ENCODE measurements around the gene DLG2.

Gene DLG2

DNA sequence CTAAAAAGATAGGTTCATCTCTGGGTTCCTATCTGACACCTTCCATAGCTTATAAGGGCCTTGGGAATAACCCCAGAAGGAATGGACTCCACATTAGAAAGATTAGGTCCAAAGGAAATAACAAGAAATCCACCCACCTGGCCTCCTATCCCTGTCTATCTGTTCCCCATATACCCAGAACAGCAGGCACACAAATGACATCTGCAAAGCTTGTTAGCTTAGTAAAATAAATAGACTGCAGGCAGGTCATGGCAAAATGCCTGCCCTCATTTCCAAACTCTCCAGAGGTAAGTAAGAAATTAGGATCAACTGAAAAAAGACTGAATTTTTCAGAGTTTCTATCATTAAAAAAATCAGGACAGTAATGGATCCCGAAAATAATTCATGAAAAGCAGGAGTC, 489.5 kb downstream of the DLG2 start:
- TF ChIP-seq, protein P1, sequence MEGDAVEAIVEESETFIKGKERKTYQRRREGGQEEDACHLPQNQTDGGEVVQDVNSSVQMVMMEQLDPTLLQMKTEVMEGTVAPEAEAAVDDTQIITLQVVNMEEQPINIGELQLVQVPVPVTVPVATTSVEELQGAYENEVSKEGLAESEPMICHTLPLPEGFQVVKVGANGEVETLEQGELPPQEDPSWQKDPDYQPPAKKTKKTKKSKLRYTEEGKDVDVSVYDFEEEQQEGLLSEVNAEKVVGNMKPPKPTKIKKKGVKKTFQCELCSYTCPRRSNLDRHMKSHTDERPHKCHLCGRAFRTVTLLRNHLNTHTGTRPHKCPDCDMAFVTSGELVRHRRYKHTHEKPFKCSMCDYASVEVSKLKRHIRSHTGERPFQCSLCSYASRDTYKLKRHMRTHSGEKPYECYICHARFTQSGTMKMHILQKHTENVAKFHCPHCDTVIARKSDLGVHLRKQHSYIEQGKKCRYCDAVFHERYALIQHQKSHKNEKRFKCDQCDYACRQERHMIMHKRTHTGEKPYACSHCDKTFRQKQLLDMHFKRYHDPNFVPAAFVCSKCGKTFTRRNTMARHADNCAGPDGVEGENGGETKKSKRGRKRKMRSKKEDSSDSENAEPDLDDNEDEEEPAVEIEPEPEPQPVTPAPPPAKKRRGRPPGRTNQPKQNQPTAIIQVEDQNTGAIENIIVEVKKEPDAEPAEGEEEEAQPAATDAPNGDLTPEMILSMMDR (IDR thresholded peaks at IDR 0.05; ENCODE audit: control insufficient read depth, extremely low read depth, insufficient read depth): no peak
- DNase-seq (ENCODE audit: low read depth): peak; percentile 85
- H3K4me3 ChIP-seq (ENCODE audit: low read depth, low read length): no peak overlapping the region; the same call in 1 of the 2 replicates

DNA sequence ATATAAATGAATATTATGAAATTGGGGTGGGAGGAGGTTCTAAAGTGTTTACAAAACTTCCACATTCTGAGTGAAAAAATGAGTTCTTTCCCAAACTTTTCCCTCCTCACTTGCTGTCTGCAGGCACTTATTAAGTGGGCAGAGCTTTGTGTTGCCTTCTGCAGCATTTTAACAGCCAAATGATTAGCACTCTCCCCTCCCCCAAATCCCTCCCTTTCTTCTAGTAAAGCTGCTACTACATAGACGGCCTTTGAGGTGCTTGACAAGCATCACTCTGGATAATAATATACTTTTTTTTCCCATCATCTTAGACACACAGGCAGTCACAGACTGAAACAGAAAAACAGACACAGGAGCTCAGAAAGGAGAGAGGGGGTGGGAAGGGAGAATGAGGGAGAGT, 493.5 kb downstream of the DLG2 start:
- DNase-seq (ENCODE audit: low read depth): no peak
- H3K4me3 ChIP-seq (ENCODE audit: low read depth, low read length): no peak overlapping the region
- TF ChIP-seq, protein P1 (IDR thresholded peaks at IDR 0.05; ENCODE audit: control insufficient read depth, extremely low read depth, insufficient read depth): no peak

DNA sequence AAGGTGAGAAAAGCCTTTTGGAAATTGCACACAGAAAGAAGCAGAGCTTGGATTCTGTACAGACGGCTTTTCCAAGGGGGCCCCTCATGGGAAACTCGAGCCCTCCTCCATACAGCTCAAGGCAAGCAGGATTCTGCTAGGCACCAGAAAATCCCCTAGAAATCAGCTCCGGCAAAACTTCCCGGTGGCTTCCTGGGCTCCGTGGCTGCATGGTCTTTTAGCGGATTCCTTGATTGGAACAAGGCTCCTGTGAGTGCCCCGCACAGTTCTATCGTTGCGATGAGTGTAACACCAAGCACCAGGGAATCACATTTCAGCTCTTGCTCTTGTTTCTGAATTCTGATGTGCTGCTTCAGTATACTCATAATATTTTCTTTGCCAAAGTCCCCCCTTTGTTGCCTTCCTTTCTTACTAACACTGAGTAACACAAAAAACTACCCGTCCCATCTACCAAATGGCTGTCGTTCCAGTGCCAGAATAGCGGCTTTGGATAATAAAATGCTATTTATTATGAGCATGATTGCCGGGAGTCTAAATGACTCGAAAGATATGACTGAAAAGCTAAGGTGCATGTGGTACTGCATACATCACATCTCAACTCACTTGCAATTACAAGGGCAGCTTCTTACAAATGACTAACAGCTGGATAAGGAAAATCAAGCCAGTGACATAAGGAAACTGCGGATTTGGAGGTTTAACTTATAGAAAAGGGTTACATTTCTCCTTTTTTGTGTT, 494.1 kb downstream of the DLG2 start:
- TF ChIP-seq, protein P1 (IDR thresholded peaks at IDR 0.05; ENCODE audit: control insufficient read depth, extremely low read depth, insufficient read depth): no peak
- H3K4me3 ChIP-seq (ENCODE audit: low read depth, low read length): no peak overlapping the region
- no peak for DNase-seq (ENCODE audit: low read depth)

DNA sequence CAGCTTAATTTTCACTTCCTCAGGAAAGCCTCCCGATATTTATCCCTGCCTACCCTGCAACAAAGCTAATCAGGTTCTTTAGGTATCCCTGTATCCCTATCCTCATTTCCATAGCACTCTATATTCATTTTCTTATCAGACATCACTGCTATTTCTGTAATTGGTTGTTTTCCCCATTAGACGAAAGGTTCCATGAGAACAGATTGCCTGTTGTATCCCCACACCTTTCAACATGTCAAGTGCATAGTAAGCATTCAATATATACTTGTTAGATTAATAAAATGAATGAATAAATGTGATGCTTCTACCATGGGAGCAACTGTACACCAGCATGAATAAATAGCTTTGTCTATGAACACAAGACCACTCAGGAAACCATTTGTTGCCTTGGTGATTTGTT, 499.8 kb downstream of the DLG2 start:
- no peak for DNase-seq (ENCODE audit: low read depth)
- TF ChIP-seq, protein P1 (IDR thresholded peaks at IDR 0.05; ENCODE audit: control insufficient read depth, extremely low read depth, insufficient read depth): no peak
- H3K4me3 ChIP-seq (ENCODE audit: low read depth, low read length): no peak overlapping the region

DNA sequence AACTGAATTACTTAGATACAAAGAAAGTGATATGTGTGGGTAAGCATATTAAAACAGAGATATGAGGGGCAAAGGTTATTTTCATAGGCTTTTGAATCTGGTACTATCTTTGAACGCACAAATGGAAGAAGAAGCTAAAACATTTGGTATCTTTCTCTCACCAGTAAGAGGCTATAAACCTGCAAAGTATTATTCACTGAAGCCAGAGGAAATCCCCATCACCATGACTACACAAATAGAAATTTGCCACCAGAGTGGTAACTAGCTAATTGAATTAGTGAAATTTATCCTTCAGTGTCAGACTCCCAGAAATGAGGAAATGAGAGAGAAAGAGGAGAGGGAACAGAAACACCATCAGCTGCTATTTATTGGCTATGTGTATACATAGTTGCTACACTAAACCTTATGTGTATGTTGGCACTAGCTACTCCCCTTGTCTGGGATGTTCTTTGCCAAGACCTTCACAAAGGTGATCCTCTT, 503.4 kb downstream of the DLG2 start:
- H3K4me3 ChIP-seq (ENCODE audit: low read depth, low read length): no peak overlapping the region
- peak; percentile 72 for DNase-seq (ENCODE audit: low read depth)
- TF ChIP-seq, protein P1 (IDR thresholded peaks at IDR 0.05; ENCODE audit: control insufficient read depth, extremely low read depth, insufficient read depth): no peak

DNA sequence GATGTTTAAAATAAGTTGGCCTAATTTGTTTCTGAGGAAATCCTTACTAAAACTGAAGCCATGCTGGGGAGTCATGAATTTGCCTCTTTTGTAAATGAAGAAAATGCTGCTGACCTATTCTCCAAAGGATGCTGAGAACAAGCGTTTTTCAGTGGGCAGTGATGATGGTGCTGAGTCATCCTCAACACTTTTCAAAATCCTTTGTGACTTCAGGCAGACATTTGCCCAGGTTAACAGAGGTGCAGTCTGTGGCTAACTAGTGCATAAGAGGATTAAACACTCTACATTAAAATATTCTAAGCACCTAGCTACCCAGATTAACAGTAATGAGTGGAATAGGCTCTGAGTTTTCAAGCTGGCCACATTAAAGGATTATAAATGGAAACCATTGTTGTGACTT, 509.0 kb downstream of the DLG2 start:
- no peak for DNase-seq (ENCODE audit: low read depth)
- H3K4me3 ChIP-seq (ENCODE audit: low read depth, low read length): no peak overlapping the region
- TF ChIP-seq, protein P1 (IDR thresholded peaks at IDR 0.05; ENCODE audit: control insufficient read depth, extremely low read depth, insufficient read depth): no peak

DNA sequence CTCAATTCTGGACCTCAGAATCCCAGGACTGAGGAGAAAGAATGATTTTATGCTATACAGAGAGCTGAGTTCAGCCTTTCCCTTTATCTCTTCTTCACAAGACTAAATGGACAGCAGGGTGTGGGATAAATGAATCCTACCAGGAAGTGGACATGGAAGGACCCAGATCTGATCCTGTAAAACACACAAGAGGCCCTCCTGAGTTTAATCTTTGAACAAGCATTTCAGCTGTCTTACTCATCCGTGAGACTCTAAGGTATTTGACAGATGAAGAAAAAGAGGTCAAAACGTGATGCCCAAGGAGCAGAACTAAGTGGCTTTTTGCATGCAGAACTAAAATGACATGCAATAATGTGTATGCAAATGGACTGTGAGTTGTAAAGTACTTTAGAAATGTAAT, 511.3 kb downstream of the DLG2 start:
- no peak for DNase-seq (ENCODE audit: low read depth)
- TF ChIP-seq, protein P1 (IDR thresholded peaks at IDR 0.05; ENCODE audit: control insufficient read depth, extremely low read depth, insufficient read depth): no peak
- no peak overlapping the region for H3K4me3 ChIP-seq (ENCODE audit: low read depth, low read length)
